Liver (tissue), 9 donors: ENCODE measurements around the gene QKI. TPM values are rescaled to one million over a fixed set of nuclear protein-coding genes. Genes with fewer than 3 reads are reported as not detected.

Source experiments
- DNase-seq: peaks from one replicate; pipeline ENCODE4 v3.0.0-alpha.2; 2017; ENCODE audit warnings: low spot score
- H3K27ac ChIP-seq, 2 donors: one replicate each; pipeline ENCODE4 v1.7.0; 2013; ENCODE audit warnings: inconsistent platforms in 2 of 2, low read length in 2 of 2, control low read depth in 1 of 2, low read depth in 1 of 2, mild to moderate bottlenecking in 1 of 2
- H3K27me3 ChIP-seq, 4 donors: one replicate each; pipeline versions ENCODE4 v1.6.1 to v1.7.0; 2013; ENCODE audit warnings: low read length in 3 of 4, inconsistent platforms in 1 of 4, mild to moderate bottlenecking in 1 of 4, moderate library complexity in 1 of 4; ENCODE audit not compliant: control insufficient read depth in 4 of 4, insufficient read depth in 4 of 4
- H3K36me3 ChIP-seq, 4 donors: one replicate each; pipeline versions ENCODE4 v1.6.1 to v1.7.0; 2013; ENCODE audit warnings: low read length in 3 of 4, mild to moderate bottlenecking in 3 of 4, low read depth in 1 of 4, moderate library complexity in 1 of 4; ENCODE audit not compliant: control insufficient read depth in 4 of 4, insufficient read depth in 3 of 4
- H3K4me1 ChIP-seq, 4 donors: one replicate each; pipeline versions ENCODE4 v1.6.1 to v1.7.0; 2013; ENCODE audit warnings: low read length in 3 of 4, mild to moderate bottlenecking in 3 of 4, moderate library complexity in 1 of 4; ENCODE audit not compliant: control insufficient read depth in 4 of 4, insufficient read depth in 4 of 4
- H3K4me3 ChIP-seq, 3 donors: one replicate each; pipeline versions ENCODE4 v1.6.1 to v1.7.0; 2013; ENCODE audit warnings: low read length in 3 of 3, control low read depth in 1 of 3, low read depth in 1 of 3, mild to moderate bottlenecking in 1 of 3
- H3K9ac ChIP-seq, 2 donors: one replicate each; pipeline ENCODE4 v1.7.0; 2013; ENCODE audit warnings: low read length in 2 of 2, mild to moderate bottlenecking in 2 of 2, moderate library complexity in 2 of 2, control low read depth in 1 of 2, low read depth in 1 of 2
- H3K9me3 ChIP-seq, 4 donors: one replicate each; pipeline versions ENCODE4 v1.6.1 to v1.7.0; 2013; ENCODE audit warnings: low read length in 3 of 4; ENCODE audit not compliant: control insufficient read depth in 4 of 4
- ATF3 ChIP-seq: IDR thresholded peaks from 2 replicates; pipeline ENCODE4 v1.6.1; 2016; ENCODE audit warnings: antibody characterized with exemption
- EGR1 ChIP-seq, 2 donors: IDR thresholded peaks; 2 replicates each; pipeline ENCODE4 v1.6.1; 2016 to 2018; ENCODE audit warnings: antibody characterized with exemption in 2 of 2, low read depth in 2 of 2
- FOXA1 ChIP-seq: IDR thresholded peaks from 2 replicates; pipeline ENCODE4 v1.6.1; 2016; ENCODE audit warnings: antibody characterized with exemption
- FOXA2 ChIP-seq: IDR thresholded peaks from 2 replicates; pipeline ENCODE4 v1.6.1; 2016; ENCODE audit warnings: antibody characterized with exemption
- HNF4A ChIP-seq, 2 donors: conservative IDR thresholded peaks; 2 replicates each; pipeline ENCODE4 v1.6.1; 2016; ENCODE audit warnings: antibody characterized with exemption in 2 of 2, mild to moderate bottlenecking in 2 of 2
- HNF4G ChIP-seq: IDR thresholded peaks from 2 replicates; pipeline ENCODE4 v1.6.1; 2016; ENCODE audit warnings: antibody characterized with exemption
- JUND ChIP-seq, 2 donors: IDR thresholded peaks; 2 replicates each; pipeline ENCODE4 v1.6.1; 2016; ENCODE audit warnings: antibody characterized with exemption in 2 of 2
- NR2F2 ChIP-seq: IDR thresholded peaks from 2 replicates; pipeline ENCODE4 v1.6.1; 2016; ENCODE audit warnings: antibody characterized with exemption
- RAD21 ChIP-seq, 2 donors: IDR thresholded peaks; 2 replicates each; pipeline ENCODE4 v1.6.1; 2016; ENCODE audit warnings: antibody characterized with exemption in 2 of 2, mild to moderate bottlenecking in 2 of 2
- SP1 ChIP-seq: IDR thresholded peaks from 2 replicates; pipeline ENCODE4 v1.6.1; 2018; ENCODE audit warnings: antibody characterized with exemption, mild to moderate bottlenecking
- TAF1 ChIP-seq: conservative IDR thresholded peaks from 2 replicates; pipeline ENCODE4 v1.6.1; 2016; ENCODE audit warnings: antibody characterized with exemption, mild to moderate bottlenecking
- YY1 ChIP-seq: IDR thresholded peaks from 2 replicates; pipeline ENCODE4 v1.6.1; 2016; ENCODE audit warnings: antibody characterized with exemption, mild to moderate bottlenecking
- WGBS: extraction: QIAGEN DNeasy Blood & Tissue Kit; methylation state at CpG from one replicate; pipeline ENCODE4 v1.1.7; 2013; 5-methylcytosine and 5-hydroxymethylcytosine counted together
- polyA plus RNA-seq, 2 donors: library from polyadenylated mRNA; stranded (reverse) in 1 of 2; unstranded in 1 of 2; fragments of 200-250 nt in 1 of 2; fragments of >200 nt in 1 of 2; fragmentation: Nextera tagmentation in 1 of 2; extraction: Ambion mirVana in 1 of 2; gene quantifications; one replicate each; pipeline versions ENCODE4 v1.2.1 to v1.2.3, GENCODE V29; 2013 to 2015
- total RNA-seq, 2 donors: library from RNA; depleted of rRNA; stranded (reverse); fragments of >200 nt; gene quantifications; one replicate each; pipeline ENCODE4 v1.2.3, GENCODE V29; 2014
- TF ChIP-seq, protein P1 (sequence below): IDR thresholded peaks from 2 replicates; pipeline ENCODE4 v1.6.1; 2016; ENCODE audit warnings: antibody characterized with exemption, mild to moderate bottlenecking
- TF ChIP-seq, protein P2 (sequence below): fragments of 150-350 bp; IDR thresholded peaks from 2 replicates; pipeline ENCODE4 v1.5.1; 2017; ENCODE audit warnings: improper control_type of control experiment, low read depth, low read length; ENCODE audit not compliant: missing input control
- TF ChIP-seq, protein P3 (sequence below): IDR thresholded peaks from 2 replicates; pipeline ENCODE4 v1.6.1; 2016; ENCODE audit warnings: antibody characterized with exemption
- TF ChIP-seq, protein P4 (sequence below): IDR thresholded peaks from 2 replicates; pipeline ENCODE4 v1.6.1; 2016; ENCODE audit warnings: antibody characterized with exemption
- donor health status: healthy.
- donor health status: healthy.
- donor health status: healthy.
- donor health status: healthy.
- donor health status: healthy.

Gene QKI
- total and polyA plus RNA-seq, 4 donors: 22.7 to 97.0 (median 56.3) TPM

DNA sequence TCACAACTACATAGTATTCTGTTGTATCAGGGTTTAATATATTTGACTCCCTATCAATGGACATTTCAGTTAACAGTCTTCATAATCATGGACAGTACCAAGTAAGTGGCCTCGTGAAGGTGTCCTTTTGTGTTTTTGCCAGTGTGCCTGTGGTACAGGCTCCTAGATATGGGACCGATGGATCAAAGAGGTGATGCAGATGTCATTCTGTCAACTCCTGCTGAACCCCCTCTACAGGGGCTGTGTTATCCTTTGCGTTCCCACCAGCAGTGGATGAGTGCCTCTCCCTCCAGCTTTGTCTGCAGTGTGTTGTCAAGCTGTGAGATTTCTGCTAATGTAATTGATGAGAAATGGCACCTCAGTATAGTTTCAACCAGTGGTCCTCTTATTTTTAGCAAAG lies 210.7 kb downstream of the QKI start (continued):
- no peak for TF ChIP-seq FOXA1
- no peak for TF ChIP-seq EGR1 (IDR thresholded peaks at IDR 0.05; ENCODE audit: low read depth in 2 of 2)
- TF ChIP-seq RAD21 (IDR thresholded peaks at IDR 0.05): no peak
- TF ChIP-seq JUND (IDR thresholded peaks at IDR 0.05): no peak
- TF ChIP-seq, protein P1, sequence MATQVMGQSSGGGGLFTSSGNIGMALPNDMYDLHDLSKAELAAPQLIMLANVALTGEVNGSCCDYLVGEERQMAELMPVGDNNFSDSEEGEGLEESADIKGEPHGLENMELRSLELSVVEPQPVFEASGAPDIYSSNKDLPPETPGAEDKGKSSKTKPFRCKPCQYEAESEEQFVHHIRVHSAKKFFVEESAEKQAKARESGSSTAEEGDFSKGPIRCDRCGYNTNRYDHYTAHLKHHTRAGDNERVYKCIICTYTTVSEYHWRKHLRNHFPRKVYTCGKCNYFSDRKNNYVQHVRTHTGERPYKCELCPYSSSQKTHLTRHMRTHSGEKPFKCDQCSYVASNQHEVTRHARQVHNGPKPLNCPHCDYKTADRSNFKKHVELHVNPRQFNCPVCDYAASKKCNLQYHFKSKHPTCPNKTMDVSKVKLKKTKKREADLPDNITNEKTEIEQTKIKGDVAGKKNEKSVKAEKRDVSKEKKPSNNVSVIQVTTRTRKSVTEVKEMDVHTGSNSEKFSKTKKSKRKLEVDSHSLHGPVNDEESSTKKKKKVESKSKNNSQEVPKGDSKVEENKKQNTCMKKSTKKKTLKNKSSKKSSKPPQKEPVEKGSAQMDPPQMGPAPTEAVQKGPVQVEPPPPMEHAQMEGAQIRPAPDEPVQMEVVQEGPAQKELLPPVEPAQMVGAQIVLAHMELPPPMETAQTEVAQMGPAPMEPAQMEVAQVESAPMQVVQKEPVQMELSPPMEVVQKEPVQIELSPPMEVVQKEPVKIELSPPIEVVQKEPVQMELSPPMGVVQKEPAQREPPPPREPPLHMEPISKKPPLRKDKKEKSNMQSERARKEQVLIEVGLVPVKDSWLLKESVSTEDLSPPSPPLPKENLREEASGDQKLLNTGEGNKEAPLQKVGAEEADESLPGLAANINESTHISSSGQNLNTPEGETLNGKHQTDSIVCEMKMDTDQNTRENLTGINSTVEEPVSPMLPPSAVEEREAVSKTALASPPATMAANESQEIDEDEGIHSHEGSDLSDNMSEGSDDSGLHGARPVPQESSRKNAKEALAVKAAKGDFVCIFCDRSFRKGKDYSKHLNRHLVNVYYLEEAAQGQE: no peak
- no peak for TF ChIP-seq NR2F2

GRCh38 chr6:163626073-163626867 lies 211.8 kb downstream of the QKI start:
- 95% methylated on average over 8 of the region's 8 CpGs for WGBS

More at GRCh38 chr6:163626073-163626867, 211.8 kb downstream of the QKI start:
- Histone ChIP-seq H3K4me1 (no peaks in the 10 kb centered on the region), H3K4me3 (no peak overlapping the region), H3K9me3 (peaks cover 0 to 6% (median 4%) of the 10 kb centered on the region in 4 donors), H3K27ac (no peak overlapping the region), H3K36me3 (no peaks in the 10 kb centered on the region), H3K9ac (no peak overlapping the region), H3K27me3 (no peaks in the 10 kb centered on the region)
- no peak for DNase-seq
- TF ChIP-seq HNF4A (conservative IDR thresholded peaks at IDR 0.05): no peak
- no peak for TF ChIP-seq ATF3
- TF ChIP-seq, protein P2, sequence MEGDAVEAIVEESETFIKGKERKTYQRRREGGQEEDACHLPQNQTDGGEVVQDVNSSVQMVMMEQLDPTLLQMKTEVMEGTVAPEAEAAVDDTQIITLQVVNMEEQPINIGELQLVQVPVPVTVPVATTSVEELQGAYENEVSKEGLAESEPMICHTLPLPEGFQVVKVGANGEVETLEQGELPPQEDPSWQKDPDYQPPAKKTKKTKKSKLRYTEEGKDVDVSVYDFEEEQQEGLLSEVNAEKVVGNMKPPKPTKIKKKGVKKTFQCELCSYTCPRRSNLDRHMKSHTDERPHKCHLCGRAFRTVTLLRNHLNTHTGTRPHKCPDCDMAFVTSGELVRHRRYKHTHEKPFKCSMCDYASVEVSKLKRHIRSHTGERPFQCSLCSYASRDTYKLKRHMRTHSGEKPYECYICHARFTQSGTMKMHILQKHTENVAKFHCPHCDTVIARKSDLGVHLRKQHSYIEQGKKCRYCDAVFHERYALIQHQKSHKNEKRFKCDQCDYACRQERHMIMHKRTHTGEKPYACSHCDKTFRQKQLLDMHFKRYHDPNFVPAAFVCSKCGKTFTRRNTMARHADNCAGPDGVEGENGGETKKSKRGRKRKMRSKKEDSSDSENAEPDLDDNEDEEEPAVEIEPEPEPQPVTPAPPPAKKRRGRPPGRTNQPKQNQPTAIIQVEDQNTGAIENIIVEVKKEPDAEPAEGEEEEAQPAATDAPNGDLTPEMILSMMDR: no peak
- TF ChIP-seq TAF1: no peak
- TF ChIP-seq, protein P3, sequence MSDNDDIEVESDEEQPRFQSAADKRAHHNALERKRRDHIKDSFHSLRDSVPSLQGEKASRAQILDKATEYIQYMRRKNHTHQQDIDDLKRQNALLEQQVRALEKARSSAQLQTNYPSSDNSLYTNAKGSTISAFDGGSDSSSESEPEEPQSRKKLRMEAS: no peak
- TF ChIP-seq SP1: no peak
- TF ChIP-seq YY1: no peak
- TF ChIP-seq, protein P1: no peak
- TF ChIP-seq JUND (IDR thresholded peaks at IDR 0.05): no peak
- no peak for TF ChIP-seq HNF4G
- TF ChIP-seq EGR1 (IDR thresholded peaks at IDR 0.05; ENCODE audit: low read depth in 2 of 2): no peak
- no peak for TF ChIP-seq RAD21 (IDR thresholded peaks at IDR 0.05)
- TF ChIP-seq FOXA2: no peak
- TF ChIP-seq, protein P4, sequence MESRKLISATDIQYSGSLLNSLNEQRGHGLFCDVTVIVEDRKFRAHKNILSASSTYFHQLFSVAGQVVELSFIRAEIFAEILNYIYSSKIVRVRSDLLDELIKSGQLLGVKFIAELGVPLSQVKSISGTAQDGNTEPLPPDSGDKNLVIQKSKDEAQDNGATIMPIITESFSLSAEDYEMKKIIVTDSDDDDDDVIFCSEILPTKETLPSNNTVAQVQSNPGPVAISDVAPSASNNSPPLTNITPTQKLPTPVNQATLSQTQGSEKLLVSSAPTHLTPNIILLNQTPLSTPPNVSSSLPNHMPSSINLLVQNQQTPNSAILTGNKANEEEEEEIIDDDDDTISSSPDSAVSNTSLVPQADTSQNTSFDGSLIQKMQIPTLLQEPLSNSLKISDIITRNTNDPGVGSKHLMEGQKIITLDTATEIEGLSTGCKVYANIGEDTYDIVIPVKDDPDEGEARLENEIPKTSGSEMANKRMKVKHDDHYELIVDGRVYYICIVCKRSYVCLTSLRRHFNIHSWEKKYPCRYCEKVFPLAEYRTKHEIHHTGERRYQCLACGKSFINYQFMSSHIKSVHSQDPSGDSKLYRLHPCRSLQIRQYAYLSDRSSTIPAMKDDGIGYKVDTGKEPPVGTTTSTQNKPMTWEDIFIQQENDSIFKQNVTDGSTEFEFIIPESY: no peak
